ENCODE results near the gene PIEZO1. TPM values are rescaled to one million over a fixed set of nuclear protein-coding genes. Genes with fewer than 3 reads are reported as not detected.

Gene PIEZO1
- total RNA-seq, 1 experiment from 2014 or later: 224 TPM

DNA sequence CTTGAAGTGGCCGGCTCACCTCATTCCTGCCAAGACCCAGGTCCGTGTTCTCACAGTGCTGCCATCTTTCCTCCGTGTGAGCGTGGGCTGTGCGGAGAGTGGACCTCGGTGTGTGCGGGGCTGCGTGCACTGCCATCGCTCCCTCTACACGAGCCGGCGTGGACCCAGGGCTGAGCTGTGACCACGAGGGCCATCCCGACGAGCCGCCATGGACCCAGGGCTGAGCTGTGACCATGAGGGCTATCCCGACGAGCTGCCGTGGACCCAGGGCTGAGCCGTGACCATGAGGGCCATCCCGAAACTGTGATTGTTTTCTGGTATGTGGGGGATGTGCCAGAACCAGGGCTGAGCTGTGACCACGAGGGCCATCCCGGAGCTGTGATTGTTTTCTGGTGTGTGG is 113.2 kb downstream of the PIEZO1 start:
- no peak overlapping the region for H2AFZ ChIP-seq (ENCODE audit: low read depth, low read length, poor library complexity, severe bottlenecking)
- intact Hi-C loops (cut with micrococcal nuclease): no loop called here
- POLR2A ChIA-PET: no interaction called here
- H3K36me3 ChIP-seq (ENCODE audit: control insufficient read depth in 1 of 2, insufficient read depth in 2 of 2, low read length in 2 of 2): no peaks in the 10 kb centered on the region
- H3K9me3 ChIP-seq (ENCODE audit: control insufficient read depth in 1 of 2, insufficient read depth in 1 of 2, low read depth in 1 of 2, low read length in 2 of 2): no peaks in the 10 kb centered on the region
- H3K27me3 ChIP-seq (ENCODE audit: insufficient read depth, low read length): no peaks in the 10 kb centered on the region
- H3K9me2 ChIP-seq (ENCODE audit: insufficient read depth): no peaks in the 10 kb centered on the region
- H3K27ac ChIP-seq (ENCODE audit: low read depth, low read length): no peak overlapping the region
- RAD21 ChIA-PET (ENCODE audit: low non-redundant PET in 1 of 2, low total read pairs in 2 of 2, uncharacterized antibody in 2 of 2, unreplicated experiment in 2 of 2): interaction anchor here in 1 of 2 experiments (0.6 kb wide), 1 partner anchor 29 kb away, joined by 3 read pairs; no protein-coding TSS in a partner anchor
- no peaks in the 10 kb centered on the region for H4K20me1 ChIP-seq (ENCODE audit: insufficient read depth)
- DNase-seq (ENCODE audit: low read depth, low spot score): no peak
- H3K4me2 ChIP-seq (ENCODE audit: low read length): no peak overlapping the region
- H3K9ac ChIP-seq (ENCODE audit: low read length): no peak overlapping the region
- TF ChIP-seq CBX3 (IDR thresholded peaks at IDR 0.05; ENCODE audit: low read depth) (no peak), SP1 (IDR thresholded peaks at IDR 0.05; ENCODE audit: low read depth) (no peak), CEBPB (IDR thresholded peaks at IDR 0.05; ENCODE audit: low read depth) (no peak), YY1 (IDR thresholded peaks at IDR 0.05; ENCODE audit: extremely low read depth, insufficient replicate concordance, low read depth, low read length) (no peak), EZH2phosphoT487 (IDR thresholded peaks at IDR 0.05; ENCODE audit: borderline replicate concordance) (no peak), EZH2 (IDR thresholded peaks at IDR 0.05) (no peak), POLR2A (IDR thresholded peaks at IDR 0.05; ENCODE audit: borderline replicate concordance, extremely low read depth, insufficient read depth, insufficient read length) (no peak), ZFX (IDR thresholded peaks at IDR 0.05) (no peak), TCF7L2 (IDR thresholded peaks at IDR 0.05; ENCODE audit: borderline replicate concordance, extremely low read depth, insufficient read depth, insufficient read length) (no peak), RAD21 (IDR thresholded peaks at IDR 0.05; ENCODE audit: low read depth) (no peak), EGR1 (IDR thresholded peaks at IDR 0.05; ENCODE audit: low read depth) (no peak), JUND (IDR thresholded peaks at IDR 0.05) (no peak), FOSL1 (IDR thresholded peaks at IDR 0.05; ENCODE audit: low read depth) (no peak)
- TF ChIP-seq, protein P1, sequence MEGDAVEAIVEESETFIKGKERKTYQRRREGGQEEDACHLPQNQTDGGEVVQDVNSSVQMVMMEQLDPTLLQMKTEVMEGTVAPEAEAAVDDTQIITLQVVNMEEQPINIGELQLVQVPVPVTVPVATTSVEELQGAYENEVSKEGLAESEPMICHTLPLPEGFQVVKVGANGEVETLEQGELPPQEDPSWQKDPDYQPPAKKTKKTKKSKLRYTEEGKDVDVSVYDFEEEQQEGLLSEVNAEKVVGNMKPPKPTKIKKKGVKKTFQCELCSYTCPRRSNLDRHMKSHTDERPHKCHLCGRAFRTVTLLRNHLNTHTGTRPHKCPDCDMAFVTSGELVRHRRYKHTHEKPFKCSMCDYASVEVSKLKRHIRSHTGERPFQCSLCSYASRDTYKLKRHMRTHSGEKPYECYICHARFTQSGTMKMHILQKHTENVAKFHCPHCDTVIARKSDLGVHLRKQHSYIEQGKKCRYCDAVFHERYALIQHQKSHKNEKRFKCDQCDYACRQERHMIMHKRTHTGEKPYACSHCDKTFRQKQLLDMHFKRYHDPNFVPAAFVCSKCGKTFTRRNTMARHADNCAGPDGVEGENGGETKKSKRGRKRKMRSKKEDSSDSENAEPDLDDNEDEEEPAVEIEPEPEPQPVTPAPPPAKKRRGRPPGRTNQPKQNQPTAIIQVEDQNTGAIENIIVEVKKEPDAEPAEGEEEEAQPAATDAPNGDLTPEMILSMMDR (IDR thresholded peaks at IDR 0.05 in 2 of 3, conservative IDR thresholded peaks at IDR 0.05 in 1 of 3; ENCODE audit: borderline replicate concordance in 1 of 3, insufficient read depth in 1 of 3, low read depth in 2 of 3, low read length in 2 of 3): no peak
- no peaks in the 10 kb centered on the region for H3K79me2 ChIP-seq (ENCODE audit: insufficient read depth, low read length)
- no peak overlapping the region for H3K4me3 ChIP-seq (replicated peaks in 1 of 2; ENCODE audit: low read depth in 1 of 2, low read length in 2 of 2)
- CTCF ChIA-PET: interaction anchor here (1.3 to 2.8 kb wide), 3 partner anchors 9 to 29 kb away, joined by 3 to 10 read pairs (median 7); partner anchors contain the start of gene MVD
- BruUV-seq (replicated peaks): no TSS peak
- peaks cover 0 to 3% of the 10 kb centered on the region in 2 experiments; a peak in 1 of 4 replicates for H3K4me1 ChIP-seq (ENCODE audit: control insufficient read depth in 1 of 2, insufficient read depth in 2 of 2, low read length in 2 of 2)
- ATAC-seq: no peak

Measured in HCT116 (cell line).